Thyroid gland (tissue), 4 donors: ENCODE measurements around the gene ZCWPW1.

Experiments used
- CTCF ChIP-seq, 6 experiments: fragments of 200-600 bp in 3 of 6; fragments of 450-650 bp in 3 of 6; sonication (generic) in 3 of 6; IDR thresholded peaks; one replicate each; pipeline ENCODE4 v1.5.1; 2016 to 2019; ENCODE audit warnings: antibody characterized with exemption in 6 of 6, mild to moderate bottlenecking in 2 of 6, inconsistent platforms in 1 of 6, moderate library complexity in 1 of 6
- POLR2A ChIP-seq, 2 donors: fragments of 450-650 bp; IDR thresholded peaks; one replicate each; pipeline ENCODE4 v1.6.1; 2017; ENCODE audit warnings: antibody characterized with exemption in 2 of 2, mild to moderate bottlenecking in 2 of 2, moderate library complexity in 1 of 2

DNA sequence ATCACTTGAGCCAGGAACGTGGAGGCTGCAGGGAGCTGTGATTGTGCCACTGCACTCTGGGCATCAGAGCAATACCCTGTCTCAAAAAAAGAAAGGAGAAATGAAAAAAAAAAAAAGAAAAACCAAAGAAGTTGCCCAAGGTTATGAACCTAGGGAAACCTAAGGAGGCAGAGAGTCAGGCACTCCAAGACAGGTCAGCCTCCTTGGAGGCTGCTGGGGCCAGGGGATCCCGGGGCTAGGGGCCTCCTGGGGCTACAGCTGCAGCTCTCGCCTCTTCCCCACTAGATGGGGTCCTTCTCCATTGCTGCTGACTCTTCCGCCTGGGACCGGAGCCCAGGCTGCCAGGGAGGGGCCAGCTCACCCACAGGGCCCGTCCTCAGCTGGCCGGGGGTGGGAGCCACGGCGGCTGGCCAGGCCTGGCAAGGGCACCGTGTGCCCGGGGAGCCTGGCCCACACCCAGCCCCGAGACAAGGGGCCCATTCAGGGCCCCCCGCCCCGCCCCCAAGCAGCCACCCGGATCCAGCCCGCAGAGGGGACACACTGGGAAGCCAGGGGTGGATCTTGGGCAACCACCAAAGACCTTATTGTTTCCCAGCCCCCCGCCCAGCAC lies 37.3 kb upstream of the ZCWPW1 start:
- peak; percentile 60 to 82 (median 74) for TF ChIP-seq CTCF (IDR thresholded peaks at IDR 0.05)
- no peak for TF ChIP-seq POLR2A (IDR thresholded peaks at IDR 0.05)
